Measurements from ENCODE around the gene RAB24. TPM values are rescaled to one million over a fixed set of nuclear protein-coding genes. Genes with fewer than 3 reads are reported as not detected.

RAB24 gene
- total and polyA plus RNA-seq, 2 of the 4 experiments (the other 2 are of a cell fraction) = 18.5 to 60.8 TPM

GRCh38 chr5:177270653-177271052, 32.9 kb downstream of the RAB24 start:
- Histone ChIP-seq H3K4ac (ENCODE audit: low read depth, low read length) (no peak overlapping the region), H3K27ac (ENCODE audit: insufficient read depth, low read length) (no peak overlapping the region), H2BK15ac (ENCODE audit: low read depth, low read length) (no peak overlapping the region), H3K79me1 (ENCODE audit: low read depth in 1 of 2, low read length in 2 of 2) (peaks cover 4 to 24% of the 10 kb centered on the region in 2 experiments), H2AK5ac (ENCODE audit: low read depth, low read length) (no peak overlapping the region), H2AFZ (replicated peaks; ENCODE audit: low read length, poor library complexity) (no peak overlapping the region), H3K27me3 (ENCODE audit: control insufficient read depth, insufficient read depth, low read length) (no peaks in the 10 kb centered on the region), H3K9me1 (ENCODE audit: insufficient read depth, low read length) (peaks cover 14% of the 10 kb centered on the region), H3K14ac (replicated peaks; ENCODE audit: low read depth, low read length) (no peak overlapping the region), H3K4me3 (ENCODE audit: insufficient read depth, low read depth, low read length) (no peak overlapping the region), H2BK120ac (ENCODE audit: low read depth, low read length) (no peak overlapping the region), H4K5ac (ENCODE audit: low read depth, low read length) (no peak overlapping the region), H2AK9ac (replicated peaks; ENCODE audit: low read depth, low read length, poor library complexity) (no peak overlapping the region), H2BK20ac (ENCODE audit: low read depth, low read length) (no peak overlapping the region), H4K8ac (ENCODE audit: low read depth in 2 of 2, low read length in 2 of 2) (no peak overlapping the region), H3K36me3 (ENCODE audit: control insufficient read depth, insufficient read depth, low read length) (peaks cover 25% of the 10 kb centered on the region), H3K18ac (ENCODE audit: low read depth, low read length) (no peak overlapping the region), H3K4me1 (ENCODE audit: control insufficient read depth, insufficient read depth, low read length) (peaks cover 6% of the 10 kb centered on the region), H3K9ac (ENCODE audit: low read depth, low read length) (no peak overlapping the region), H4K91ac (ENCODE audit: insufficient read depth, low read depth, low read length) (no peak overlapping the region), H3K23ac (ENCODE audit: low read depth, low read length) (peak overlapping the region; percentile 13; the same call in 1 of the 2 replicates), H3K4me2 (ENCODE audit: low read depth, low read length) (no peak overlapping the region), H4K20me1 (ENCODE audit: insufficient read depth, low read length) (no peaks in the 10 kb centered on the region; the same call in 1 of the 2 replicates), H2BK5ac (ENCODE audit: low read depth, low read length, poor library complexity, severe bottlenecking) (no peak overlapping the region), H3K9me3 (ENCODE audit: control insufficient read depth, insufficient read depth, low read length) (no peaks in the 10 kb centered on the region), H3K56ac (ENCODE audit: extremely low read depth, insufficient read depth, low read length) (no peak overlapping the region)
- ATAC-seq (ENCODE audit: low read depth) (peak; percentile 8; the same call in 1 of the 2 replicates), DNase-seq (peak; percentile 2)
- no peak for TF ChIP-seq BHLHE40 (IDR thresholded peaks at IDR 0.05; ENCODE audit: low read depth, low read length)
- TF ChIP-seq USF2 (IDR thresholded peaks at IDR 0.05; ENCODE audit: low read depth, low read length) = no peak
- TF ChIP-seq ELK1 (IDR thresholded peaks at IDR 0.05; ENCODE audit: borderline replicate concordance, low read depth, low read length) = no peak
- TF ChIP-seq NFE2L2 (IDR thresholded peaks at IDR 0.05; ENCODE audit: low read depth, low read length) = no peak
- TF ChIP-seq CEBPB (IDR thresholded peaks at IDR 0.05; ENCODE audit: low read depth, low read length) = no peak
- TF ChIP-seq SMC3 (IDR thresholded peaks at IDR 0.05; ENCODE audit: low read depth, low read length) = no peak
- TF ChIP-seq FOS (IDR thresholded peaks at IDR 0.05; ENCODE audit: low read depth, low read length) = no peak
- no peak for TF ChIP-seq POLR2A (IDR thresholded peaks at IDR 0.05; ENCODE audit: low read depth, low read length)
- TF ChIP-seq MAFK (IDR thresholded peaks at IDR 0.05; ENCODE audit: low read depth, low read length) = no peak
- in situ Hi-C loops (cut with MboI; ENCODE audit: low sequenced_read_pairs) = no loop called here
- intact Hi-C loops (cut with micrococcal nuclease) = loop anchor here (10.0 kb wide), 1 partner anchor 156 kb away; no protein-coding TSS in a partner anchor
- ChIA-PET POLR2A (ENCODE audit: unreplicated experiment) (no interaction called here), CTCF (interaction anchor here (0.7 kb wide), 1 partner anchor 10 kb away, joined by 3 read pairs; no protein-coding TSS in a partner anchor)
- dilution Hi-C loops (cut with HindIII; ENCODE audit: low sequenced_read_pairs, unreplicated experiment) = no loop called here
- BruUV-seq (replicated peaks) = no TSS peak
- 100% methylated on average over 2 of the region's 3 CpGs; no CpG with 5 or more reads in 1 of the 2 experiments for WGBS, 2 experiments (ENCODE audit: extremely low coverage in 2 of 2, insufficient read length in 1 of 2)
